Measurements from ENCODE around the gene L2HGDH. TPM values are rescaled to one million over a fixed set of nuclear protein-coding genes. Genes with fewer than 3 reads are reported as not detected.

Gene L2HGDH
- total RNA-seq, 1 experiment from 2014 or later: 22.6 TPM

DNA sequence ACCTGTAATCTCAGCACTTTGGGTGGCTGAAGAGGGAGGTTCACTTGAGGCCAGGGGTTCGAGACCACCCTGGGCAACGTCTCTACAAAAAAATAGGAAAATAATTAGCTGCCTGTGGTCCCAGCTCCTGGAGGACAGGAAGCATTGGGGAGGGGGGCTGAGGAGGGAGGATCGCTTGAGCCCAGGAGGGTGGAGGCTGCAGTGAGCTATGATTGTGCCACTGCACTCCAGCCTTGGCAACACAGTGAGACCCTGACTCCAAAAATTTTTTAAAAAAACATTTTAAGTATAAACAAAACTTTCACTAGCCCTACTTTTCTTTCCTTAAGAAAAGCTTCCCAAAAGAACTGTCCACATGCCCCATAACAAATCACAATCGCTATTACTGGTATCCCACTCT, 1.6 kb downstream of the L2HGDH start:
- no peak for DNase-seq
- Histone ChIP-seq H3K14ac (ENCODE audit: insufficient read depth, low read length) (no peak overlapping the region), H2BK5ac (ENCODE audit: insufficient read length, low read length) (no peak overlapping the region), H3K79me1 (ENCODE audit: insufficient read depth, low read depth, low read length, poor library complexity, severe bottlenecking) (no peaks in the 10 kb centered on the region), H3K9ac (ENCODE audit: extremely low read depth, insufficient read length, low read length) (no peak overlapping the region), H2AK5ac (ENCODE audit: insufficient read length, low read length) (no peak overlapping the region), H3K18ac (ENCODE audit: insufficient read length, low read depth, low read length) (no peak overlapping the region), H4K8ac (replicated peaks; ENCODE audit: insufficient read length, low read depth, low read length) (no peak overlapping the region), H3K27ac (ENCODE audit: insufficient read length, low read depth, low read length) (no peak overlapping the region), H3K4ac (ENCODE audit: low read depth, low read length) (no peak overlapping the region), H3K23me2 (ENCODE audit: insufficient read length, low read depth, low read length, poor library complexity, severe bottlenecking) (peaks cover 9% of the 10 kb centered on the region), H2BK12ac (ENCODE audit: insufficient read length, low read depth, low read length) (no peak overlapping the region), H3T11ph (ENCODE audit: low read length) (no peak overlapping the region), H2BK120ac (ENCODE audit: low read depth, low read length, poor library complexity, severe bottlenecking) (no peak overlapping the region), H4K20me1 (ENCODE audit: control insufficient read depth, insufficient read depth, insufficient read length) (no peaks in the 10 kb centered on the region), H3K9me3 (ENCODE audit: control insufficient read depth, low read depth, low read length) (no peaks in the 10 kb centered on the region), H3K4me1 (ENCODE audit: insufficient read depth, low read length) (no peaks in the 10 kb centered on the region), H2BK15ac (ENCODE audit: low read depth, low read length) (no peak overlapping the region), H3K27me3 (ENCODE audit: insufficient read depth, low read length) (no peaks in the 10 kb centered on the region), H3K23ac (ENCODE audit: insufficient read length, low read depth, low read length) (no peak overlapping the region), H4K91ac (ENCODE audit: insufficient read length, low read depth, low read length) (no peak overlapping the region), H4K5ac (ENCODE audit: insufficient read length, low read depth, low read length) (no peak overlapping the region), H3K4me2 (ENCODE audit: insufficient read depth, insufficient read length, low read length) (peak overlapping the region; percentile 90), H2AFZ (ENCODE audit: low read length) (no peak overlapping the region), H3K79me2 (ENCODE audit: insufficient read depth, low read length) (peaks cover 10% of the 10 kb centered on the region; the same call in 1 of the 2 replicates), H2BK20ac (ENCODE audit: low read depth, low read length, poor library complexity, severe bottlenecking) (no peak overlapping the region), H3K56ac (ENCODE audit: insufficient read length, low read depth, low read length) (no peak overlapping the region)
- WGBS (ENCODE audit: extremely low coverage, insufficient read length, low lambda C conversion rate): no CpG with 5 or more reads among the region's 4 CpGs
- Mint-ChIP-seq H3K9me3 (peaks cover 10 to 11% of the 10 kb centered on the region in 2 experiments), H3K36me3 (ENCODE audit: insufficient read depth in 1 of 3, low read depth in 3 of 3) (peaks cover 25 to 30% (median 26%) of the 10 kb centered on the region in 3 experiments), H3K27me3 (ENCODE audit: low read depth) (no peaks in the 10 kb centered on the region), H3K4me3 (peak overlapping the region; percentile 88 to 94), H3K27ac (no peak overlapping the region), H3K4me1 (peaks cover 10 to 24% of the 10 kb centered on the region in 2 experiments)
- TF ChIP-seq, protein P1, sequence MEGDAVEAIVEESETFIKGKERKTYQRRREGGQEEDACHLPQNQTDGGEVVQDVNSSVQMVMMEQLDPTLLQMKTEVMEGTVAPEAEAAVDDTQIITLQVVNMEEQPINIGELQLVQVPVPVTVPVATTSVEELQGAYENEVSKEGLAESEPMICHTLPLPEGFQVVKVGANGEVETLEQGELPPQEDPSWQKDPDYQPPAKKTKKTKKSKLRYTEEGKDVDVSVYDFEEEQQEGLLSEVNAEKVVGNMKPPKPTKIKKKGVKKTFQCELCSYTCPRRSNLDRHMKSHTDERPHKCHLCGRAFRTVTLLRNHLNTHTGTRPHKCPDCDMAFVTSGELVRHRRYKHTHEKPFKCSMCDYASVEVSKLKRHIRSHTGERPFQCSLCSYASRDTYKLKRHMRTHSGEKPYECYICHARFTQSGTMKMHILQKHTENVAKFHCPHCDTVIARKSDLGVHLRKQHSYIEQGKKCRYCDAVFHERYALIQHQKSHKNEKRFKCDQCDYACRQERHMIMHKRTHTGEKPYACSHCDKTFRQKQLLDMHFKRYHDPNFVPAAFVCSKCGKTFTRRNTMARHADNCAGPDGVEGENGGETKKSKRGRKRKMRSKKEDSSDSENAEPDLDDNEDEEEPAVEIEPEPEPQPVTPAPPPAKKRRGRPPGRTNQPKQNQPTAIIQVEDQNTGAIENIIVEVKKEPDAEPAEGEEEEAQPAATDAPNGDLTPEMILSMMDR (conservative IDR thresholded peaks at IDR 0.05): no peak

Data from H9 (cell line).